MM.1S (cell line): ENCODE measurements around the gene ME2.
"Not testable (repeated sequence)": the region's sequence is repeated elsewhere in the genome, so short reads cannot be mapped to it uniquely, and the experiment has no call there.

ENCODE experiments used
- DNase-seq: peaks from one replicate; pipeline ENCODE4 v3.0.0-alpha.2; 2015
- H2AFZ ChIP-seq: fragments of 300-600 bp; sonication (generic); 2 replicates; pipeline ENCODE4 v1.6.0; 2016; ENCODE audit warnings: antibody characterized with exemption, low read length
- H3F3A ChIP-seq: fragments of 300-600 bp; sonication (generic); 2 replicates; pipeline ENCODE4 v1.6.1; 2016; ENCODE audit warnings: mild to moderate bottlenecking, antibody characterized with exemption, low read length, moderate library complexity, mixed read lengths; ENCODE audit not compliant: insufficient read depth
- H3K27ac ChIP-seq: fragments of 300-600 bp; sonication (generic); 2 replicates; pipeline ENCODE4 v1.5.1; 2016; ENCODE audit warnings: mild to moderate bottlenecking, low read length
- H3K27me3 ChIP-seq: fragments of 300-600 bp; sonication (generic); replicated peaks from 2 replicates; pipeline ENCODE4 v1.6.0; 2016; ENCODE audit warnings: low read length; ENCODE audit not compliant: insufficient read depth
- H3K36me3 ChIP-seq: fragments of 300-600 bp; sonication (generic); replicated peaks from 2 replicates; pipeline ENCODE4 v1.6.1; 2016; ENCODE audit warnings: mild to moderate bottlenecking, low read length, mixed read lengths; ENCODE audit not compliant: insufficient read depth
- H3K4me1 ChIP-seq: fragments of 300-600 bp; sonication (generic); 2 replicates; pipeline ENCODE4 v1.6.1; 2016; ENCODE audit warnings: low read length, mixed read lengths
- H3K4me2 ChIP-seq: fragments of 300-600 bp; sonication (generic); 2 replicates; pipeline ENCODE4 v1.6.0; 2016; ENCODE audit warnings: low read depth, low read length
- H3K4me3 ChIP-seq: fragments of 300-600 bp; sonication (generic); 2 replicates; pipeline ENCODE4 v1.5.1; 2016; ENCODE audit warnings: low read length, mixed read lengths
- H3K79me2 ChIP-seq: fragments of 300-600 bp; sonication (generic); 2 replicates; pipeline ENCODE4 v1.6.1; 2016; ENCODE audit warnings: mixed run types, low read length, mixed read lengths
- H3K9ac ChIP-seq: fragments of 300-600 bp; sonication (generic); 2 replicates; pipeline ENCODE4 v1.6.1; 2016; ENCODE audit warnings: low read length, mixed read lengths
- H3K9me2 ChIP-seq: fragments of 300-600 bp; sonication (generic); replicated peaks from 2 replicates; pipeline ENCODE4 v1.6.1; 2016; ENCODE audit warnings: mild to moderate bottlenecking, low read length, mixed read lengths; ENCODE audit not compliant: insufficient read depth
- H3K9me3 ChIP-seq: fragments of 300-600 bp; sonication (generic); replicated peaks from 2 replicates; pipeline ENCODE4 v1.6.1; 2016; ENCODE audit warnings: mild to moderate bottlenecking, low read length, mixed read lengths; ENCODE audit not compliant: insufficient read depth
- H4K20me1 ChIP-seq: fragments of 300-600 bp; sonication (generic); 2 replicates; pipeline ENCODE4 v1.6.1; 2016; ENCODE audit warnings: mild to moderate bottlenecking, low read length, moderate library complexity, mixed read lengths; ENCODE audit not compliant: insufficient read depth
- CTCF ChIP-seq: fragments of 300-600 bp; sonication (generic); IDR thresholded peaks from 2 replicates; pipeline ENCODE4 v1.5.1; 2016; ENCODE audit warnings: antibody characterized with exemption, low read length, mixed read lengths
- EZH2 ChIP-seq: fragments of 300-600 bp; sonication (generic); optimal IDR thresholded peaks from 2 replicates; pipeline ENCODE3; 2017; ENCODE audit warnings: low read depth, mild to moderate bottlenecking, antibody characterized with exemption, low read length, mixed read lengths
- EZH2phosphoT487 ChIP-seq: fragments of 300-600 bp; sonication (generic); IDR thresholded peaks from 2 replicates; pipeline ENCODE4 v1.6.1; 2018; ENCODE audit warnings: antibody characterized with exemption, low read length

ME2 gene

DNA sequence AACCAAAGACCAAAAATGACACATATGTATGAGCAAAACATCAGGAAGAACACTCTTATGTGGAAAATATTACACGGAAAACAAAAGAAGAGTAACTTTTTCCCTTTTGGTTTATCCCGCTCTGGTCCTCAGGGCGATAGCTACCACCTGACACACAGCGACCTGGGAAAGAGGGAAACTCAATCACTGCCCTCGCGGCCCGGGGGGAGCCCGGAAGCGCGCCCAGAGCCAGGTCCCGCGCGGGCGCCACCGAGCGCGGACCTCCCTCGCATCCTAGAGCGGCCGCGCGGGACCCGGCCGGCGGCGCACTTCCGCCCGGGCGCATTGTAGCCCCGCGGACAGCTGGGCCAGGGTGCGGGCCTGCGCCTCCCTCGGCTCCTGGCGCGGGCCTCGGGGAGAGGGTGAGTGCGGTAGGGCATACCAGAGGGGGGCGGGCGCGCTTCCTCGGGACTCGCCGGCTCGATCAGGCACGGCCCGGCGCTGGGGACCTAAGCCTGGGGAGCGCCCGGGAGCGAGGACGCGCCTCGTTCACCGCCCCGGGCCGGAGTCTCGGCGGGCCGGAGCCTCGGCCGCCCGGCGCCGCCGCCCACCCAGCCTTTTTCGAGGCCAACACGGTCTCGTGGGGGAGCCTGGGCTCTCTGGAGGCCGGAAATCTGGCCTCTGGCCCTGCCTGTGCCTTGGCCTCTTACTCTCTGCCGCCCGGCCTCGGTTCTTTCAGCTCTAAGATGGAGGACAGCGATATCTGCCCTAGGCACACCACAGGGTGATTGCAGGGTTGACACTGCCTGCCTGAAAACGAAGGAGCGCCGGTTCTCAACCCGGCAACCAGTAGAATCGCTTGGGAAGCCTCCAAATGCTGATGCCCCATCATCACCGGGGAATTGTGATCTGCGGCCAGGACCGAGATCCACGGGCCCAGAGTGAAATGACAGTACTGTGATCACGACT, 89.1 kb downstream of the ME2 start, which contains the start of gene ELAC1:
Gene ELAC1 (plus strand): TSS at position 327 of the 948 bp plus-strand sequence. CDS start 6,365 bp downstream, outside the sequence.
- Histone ChIP-seq H3F3A (no peaks in the 10 kb centered on the region), H3K4me2 (peak within 1 kb of the TSS; percentile 81), H3K9ac (peak within 1 kb of the TSS; percentile 93), H3K27ac (peak within 1 kb of the TSS; percentile 64; the same call in 1 of the 2 replicates), H2AFZ (peak within 1 kb of the TSS; percentile 98), H3K9me2 (no peaks in the 10 kb centered on the region), H3K36me3 (no peaks in the 10 kb centered on the region), H3K79me2 (peaks cover 14% of the 10 kb centered on the region), H3K4me1 (peaks cover 7% of the 10 kb centered on the region), H3K9me3 (no peaks in the 10 kb centered on the region), H3K27me3 (no peaks in the 10 kb centered on the region), H3K4me3 (peak within 1 kb of the TSS; percentile 83), H4K20me1 (no peaks in the 10 kb centered on the region)
- peak; percentile 81 for DNase-seq
- TF ChIP-seq CTCF (no peak), EZH2phosphoT487 (no peak), EZH2 (no peak)

GRCh38 chr18:50969448-50969847, 90.5 kb downstream of the ME2 start:
- Histone ChIP-seq H3K27ac (no peak overlapping the region), H2AFZ (no peak overlapping the region), H3F3A (no peaks in the 10 kb centered on the region), H3K79me2 (peaks cover 14% of the 10 kb centered on the region), H3K9me3 (no peaks in the 10 kb centered on the region), H3K9ac (no peak overlapping the region), H3K4me3 (no peak overlapping the region), H3K36me3 (no peaks in the 10 kb centered on the region), H4K20me1 (no peaks in the 10 kb centered on the region), H3K9me2 (no peaks in the 10 kb centered on the region), H3K27me3 (no peaks in the 10 kb centered on the region), H3K4me2 (peak overlapping the region; percentile 72; the same call in 1 of the 2 replicates), H3K4me1 (peaks cover 7% of the 10 kb centered on the region)
- DNase-seq, result no peak
- TF ChIP-seq EZH2 (no peak), EZH2phosphoT487 (no peak), CTCF (no peak)

- TF ChIP-seq EZH2phosphoT487, result no peak
- no peak for TF ChIP-seq CTCF
- TF ChIP-seq EZH2, result no peak
- H3F3A ChIP-seq, result no peaks in the 10 kb centered on the region
- no peak overlapping the region for H3K9ac ChIP-seq
- H3K9me3 ChIP-seq, result no peaks in the 10 kb centered on the region
- peaks cover 14% of the 10 kb centered on the region for H3K79me2 ChIP-seq
- no peak overlapping the region for H3K4me2 ChIP-seq
- no peaks in the 10 kb centered on the region for H4K20me1 ChIP-seq
- H3K27me3 ChIP-seq, result no peaks in the 10 kb centered on the region
- no peak overlapping the region for H3K27ac ChIP-seq
- H3K36me3 ChIP-seq, result no peaks in the 10 kb centered on the region
- H3K4me3 ChIP-seq, result no peak overlapping the region
- H3K4me1 ChIP-seq, result peaks cover 7% of the 10 kb centered on the region
- no peak overlapping the region for H2AFZ ChIP-seq
- no peak for DNase-seq
- no peaks in the 10 kb centered on the region for H3K9me2 ChIP-seq
These were observed 91.1 kb downstream of the ME2 start for GRCh38 chr18:50970006-50970405.

DNA sequence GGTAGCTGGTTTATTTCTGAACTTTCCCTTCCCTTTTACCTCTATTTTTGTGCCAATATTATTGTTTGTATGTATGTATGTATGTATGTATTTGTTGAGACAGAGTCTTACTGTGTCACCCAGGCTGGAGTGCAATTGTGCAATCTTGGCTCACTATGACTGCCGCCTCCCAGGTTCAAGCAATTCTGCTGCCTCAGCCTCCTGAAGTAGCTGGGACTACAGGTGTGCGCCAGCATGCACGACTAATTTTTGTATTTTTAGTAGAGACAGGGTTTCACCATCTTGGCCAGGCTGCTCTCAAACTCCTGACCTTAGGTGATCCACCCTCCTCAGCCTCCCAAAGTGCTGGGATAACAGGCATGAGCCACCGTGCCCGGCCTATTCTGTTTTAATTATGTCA, 93.5 kb downstream of the ME2 start:
- H3K4me1 ChIP-seq, H3K9me3 ChIP-seq, DNase-seq, H3K9me2 ChIP-seq, H3K4me2 ChIP-seq, H3K36me3 ChIP-seq, H4K20me1 ChIP-seq, H3K9ac ChIP-seq, H2AFZ ChIP-seq, H3K27me3 ChIP-seq, H3F3A ChIP-seq, H3K27ac ChIP-seq, H3K4me3 ChIP-seq: not testable (repeated sequence)
- peaks cover 14% of the 10 kb centered on the region for H3K79me2 ChIP-seq
